Measurements from ENCODE around the gene PSG2. TPM values are rescaled to one million over a fixed set of nuclear protein-coding genes. Genes with fewer than 3 reads are reported as not detected.
"Not testable (repeated sequence)": the region's sequence is repeated elsewhere in the genome, so short reads cannot be mapped to it uniquely, and the experiment has no call there.

The PSG2 gene
- total RNA-seq (ENCODE audit: unreplicated experiment) = not detected
- long read RNA-seq = 0 reads

DNA sequence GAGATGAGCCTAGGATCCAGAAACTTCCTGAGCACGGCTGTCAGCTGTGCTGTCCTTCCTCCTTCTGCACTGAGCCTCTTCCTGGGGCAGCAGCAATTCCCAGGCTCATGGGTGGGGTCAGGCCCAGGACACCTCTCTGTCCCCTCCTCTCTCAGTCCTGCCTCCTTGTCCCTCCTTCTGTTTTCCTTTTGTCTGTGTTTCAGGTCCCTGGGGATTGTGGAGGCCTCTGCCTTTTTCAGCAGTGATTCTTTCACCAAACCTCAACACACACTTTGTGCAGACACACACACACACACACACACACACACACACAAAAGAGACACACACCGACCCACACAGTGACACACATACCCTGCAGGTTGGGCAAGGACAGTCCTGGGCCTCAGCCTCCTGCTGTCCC lies at the start of gene PSG2:
Gene PSG2, minus strand, starts transcription at position 101 of the 400 bp plus-strand sequence. CDS start 132 bp downstream, outside the sequence.
- not testable (repeated sequence) for H3K9me3 Mint-ChIP-seq (ENCODE audit: unreplicated experiment)

DNA sequence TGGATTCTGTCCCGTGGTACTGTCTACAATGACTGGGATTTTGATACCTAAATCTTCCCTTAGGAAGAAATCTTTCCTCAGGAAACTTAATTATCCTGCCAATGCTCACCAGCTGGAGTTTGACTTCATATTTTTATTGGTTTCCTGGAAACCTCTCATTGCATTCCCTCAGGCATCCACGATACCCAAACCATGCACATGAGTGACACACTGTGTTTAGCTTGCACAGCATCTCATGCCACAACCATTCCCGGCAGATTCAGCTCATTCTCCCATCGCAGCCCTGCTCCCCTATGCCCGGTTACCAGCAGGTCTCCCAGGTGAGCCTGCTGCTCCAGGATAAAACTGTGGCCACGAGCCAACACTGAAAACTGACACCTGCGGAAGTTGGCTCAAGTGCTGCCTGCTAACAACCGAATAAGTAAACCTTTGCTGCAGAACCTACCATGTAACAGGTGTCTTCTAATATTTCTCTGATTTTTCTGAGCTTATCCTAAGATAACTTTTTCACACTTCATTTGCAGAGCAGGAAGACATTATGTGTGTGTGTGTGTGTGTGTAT lies 48.9 kb upstream of the PSG2 start:
- H3K27ac Mint-ChIP-seq (ENCODE audit: unreplicated experiment); DNase-seq (ENCODE audit: low spot score); H3K9me3 Mint-ChIP-seq (ENCODE audit: unreplicated experiment); H3K36me3 Mint-ChIP-seq (ENCODE audit: low read depth, unreplicated experiment); H3K4me3 Mint-ChIP-seq (ENCODE audit: unreplicated experiment); H3K27me3 Mint-ChIP-seq (ENCODE audit: unreplicated experiment); H3K4me1 Mint-ChIP-seq (ENCODE audit: unreplicated experiment): not testable (repeated sequence)

More for the DNA sequence above, at the start of gene PSG2:
- not testable (repeated sequence) for H3K36me3 Mint-ChIP-seq (ENCODE audit: low read depth, unreplicated experiment); DNase-seq (ENCODE audit: low spot score); H3K27ac Mint-ChIP-seq (ENCODE audit: unreplicated experiment); H3K4me1 Mint-ChIP-seq (ENCODE audit: unreplicated experiment); H3K4me3 Mint-ChIP-seq (ENCODE audit: unreplicated experiment); H3K27me3 Mint-ChIP-seq (ENCODE audit: unreplicated experiment)

DNA sequence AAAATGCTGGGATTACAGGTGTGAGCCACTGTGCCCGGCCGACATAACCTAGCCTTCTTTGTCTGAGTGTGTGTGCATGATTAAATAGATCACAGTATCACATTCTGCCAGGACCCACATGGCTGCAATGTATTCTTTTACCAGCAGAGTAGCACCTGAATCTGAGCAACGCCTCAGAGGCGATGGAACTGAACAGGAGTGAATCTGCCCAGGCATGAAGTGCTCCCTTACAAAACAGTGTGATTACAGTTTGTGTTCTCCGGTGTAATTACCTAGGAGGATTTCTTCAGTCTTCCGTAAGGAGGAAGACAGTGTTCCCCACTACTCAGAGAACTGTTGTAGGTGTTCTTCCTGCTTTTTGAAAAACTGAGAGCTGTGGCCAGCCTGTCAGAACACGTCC lies 46.7 kb upstream of the PSG2 start:
- H3K9me3 Mint-ChIP-seq (ENCODE audit: unreplicated experiment); H3K36me3 Mint-ChIP-seq (ENCODE audit: low read depth, unreplicated experiment); DNase-seq (ENCODE audit: low spot score); H3K4me3 Mint-ChIP-seq (ENCODE audit: unreplicated experiment); H3K4me1 Mint-ChIP-seq (ENCODE audit: unreplicated experiment); H3K27ac Mint-ChIP-seq (ENCODE audit: unreplicated experiment); H3K27me3 Mint-ChIP-seq (ENCODE audit: unreplicated experiment): not testable (repeated sequence)

DNA sequence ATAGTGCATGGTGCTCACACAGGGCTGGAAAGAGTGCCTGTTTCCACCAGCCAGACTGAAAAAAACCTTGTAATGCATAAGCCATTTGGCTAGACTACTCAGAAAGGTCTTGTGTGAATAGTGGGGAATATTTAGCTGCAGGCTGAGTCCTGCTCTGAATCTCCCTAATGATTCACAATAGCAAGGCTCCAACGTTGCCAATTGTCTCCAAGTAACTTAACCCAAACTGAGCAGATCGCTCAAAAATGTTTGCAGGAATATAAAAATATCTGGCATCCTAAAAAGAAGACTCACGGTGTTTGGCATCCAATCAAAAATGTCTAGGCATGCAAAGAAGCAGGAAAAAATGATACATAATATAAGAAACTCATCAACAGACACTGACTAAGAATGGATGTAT lies 44.8 kb upstream of the PSG2 start:
- not testable (repeated sequence) for H3K4me1 Mint-ChIP-seq (ENCODE audit: unreplicated experiment); H3K27ac Mint-ChIP-seq (ENCODE audit: unreplicated experiment); H3K9me3 Mint-ChIP-seq (ENCODE audit: unreplicated experiment); DNase-seq (ENCODE audit: low spot score); H3K36me3 Mint-ChIP-seq (ENCODE audit: low read depth, unreplicated experiment); H3K4me3 Mint-ChIP-seq (ENCODE audit: unreplicated experiment); H3K27me3 Mint-ChIP-seq (ENCODE audit: unreplicated experiment)

DNA sequence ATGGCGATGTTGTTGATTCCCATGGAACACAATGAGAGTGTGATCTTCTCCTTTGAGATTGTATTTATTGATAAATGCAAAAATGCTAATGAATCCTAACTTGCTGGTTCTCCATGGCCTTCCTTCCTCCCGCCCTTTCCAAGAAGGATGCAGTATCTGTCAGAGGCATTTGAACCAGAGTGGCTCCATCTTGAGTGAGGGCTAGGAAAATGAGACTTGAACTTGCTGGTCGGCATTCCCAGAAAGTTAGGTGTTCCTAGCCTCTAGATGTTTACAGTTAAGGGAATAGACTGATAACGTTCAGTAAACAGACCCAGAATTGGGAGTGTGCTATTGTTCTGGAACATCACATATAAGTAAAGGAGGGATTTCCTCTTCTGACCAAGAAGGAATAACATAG lies 44.2 kb upstream of the PSG2 start:
- H3K27me3 Mint-ChIP-seq (ENCODE audit: unreplicated experiment) = no peaks in the 10 kb centered on the region
- TF ChIP-seq, protein P1, sequence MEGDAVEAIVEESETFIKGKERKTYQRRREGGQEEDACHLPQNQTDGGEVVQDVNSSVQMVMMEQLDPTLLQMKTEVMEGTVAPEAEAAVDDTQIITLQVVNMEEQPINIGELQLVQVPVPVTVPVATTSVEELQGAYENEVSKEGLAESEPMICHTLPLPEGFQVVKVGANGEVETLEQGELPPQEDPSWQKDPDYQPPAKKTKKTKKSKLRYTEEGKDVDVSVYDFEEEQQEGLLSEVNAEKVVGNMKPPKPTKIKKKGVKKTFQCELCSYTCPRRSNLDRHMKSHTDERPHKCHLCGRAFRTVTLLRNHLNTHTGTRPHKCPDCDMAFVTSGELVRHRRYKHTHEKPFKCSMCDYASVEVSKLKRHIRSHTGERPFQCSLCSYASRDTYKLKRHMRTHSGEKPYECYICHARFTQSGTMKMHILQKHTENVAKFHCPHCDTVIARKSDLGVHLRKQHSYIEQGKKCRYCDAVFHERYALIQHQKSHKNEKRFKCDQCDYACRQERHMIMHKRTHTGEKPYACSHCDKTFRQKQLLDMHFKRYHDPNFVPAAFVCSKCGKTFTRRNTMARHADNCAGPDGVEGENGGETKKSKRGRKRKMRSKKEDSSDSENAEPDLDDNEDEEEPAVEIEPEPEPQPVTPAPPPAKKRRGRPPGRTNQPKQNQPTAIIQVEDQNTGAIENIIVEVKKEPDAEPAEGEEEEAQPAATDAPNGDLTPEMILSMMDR (IDR thresholded peaks at IDR 0.05; ENCODE audit: unreplicated experiment) = no peak
- no peak for DNase-seq (ENCODE audit: low spot score)
- H3K4me1 Mint-ChIP-seq (ENCODE audit: unreplicated experiment) = no peaks in the 10 kb centered on the region
- H3K4me3 Mint-ChIP-seq (ENCODE audit: unreplicated experiment) = no peak overlapping the region
- no peaks in the 10 kb centered on the region for H3K36me3 Mint-ChIP-seq (ENCODE audit: low read depth, unreplicated experiment)
- H3K27ac Mint-ChIP-seq (ENCODE audit: unreplicated experiment) = no peak overlapping the region
- no peaks in the 10 kb centered on the region for H3K9me3 Mint-ChIP-seq (ENCODE audit: unreplicated experiment)

DNA sequence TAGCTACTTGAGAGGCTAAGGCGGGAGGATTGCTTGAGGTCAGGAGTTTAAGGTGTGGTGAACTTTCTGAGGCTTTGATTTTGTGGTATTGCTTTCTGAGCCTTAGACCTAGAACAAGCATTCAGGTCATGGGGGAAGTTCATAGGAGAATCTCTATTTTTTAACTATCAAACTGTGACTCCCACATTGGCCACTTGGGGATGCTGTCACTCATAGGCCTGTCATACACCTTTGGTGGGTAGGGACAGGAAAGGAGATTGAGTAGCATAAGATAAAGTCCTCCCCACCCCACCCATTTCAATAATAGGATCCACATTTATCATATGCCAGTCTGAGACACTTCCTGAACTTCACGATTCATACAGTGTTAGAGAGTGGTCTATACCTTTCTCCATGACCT lies 41.9 kb upstream of the PSG2 start:
- no peaks in the 10 kb centered on the region for H3K36me3 Mint-ChIP-seq (ENCODE audit: low read depth, unreplicated experiment)
- H3K9me3 Mint-ChIP-seq (ENCODE audit: unreplicated experiment) = no peaks in the 10 kb centered on the region
- H3K4me3 Mint-ChIP-seq (ENCODE audit: unreplicated experiment) = no peak overlapping the region
- H3K27me3 Mint-ChIP-seq (ENCODE audit: unreplicated experiment) = no peaks in the 10 kb centered on the region
- no peak overlapping the region for H3K27ac Mint-ChIP-seq (ENCODE audit: unreplicated experiment)
- no peaks in the 10 kb centered on the region for H3K4me1 Mint-ChIP-seq (ENCODE audit: unreplicated experiment)
- DNase-seq (ENCODE audit: low spot score) = no peak
- TF ChIP-seq, protein P1 (IDR thresholded peaks at IDR 0.05; ENCODE audit: unreplicated experiment) = no peak

DNA sequence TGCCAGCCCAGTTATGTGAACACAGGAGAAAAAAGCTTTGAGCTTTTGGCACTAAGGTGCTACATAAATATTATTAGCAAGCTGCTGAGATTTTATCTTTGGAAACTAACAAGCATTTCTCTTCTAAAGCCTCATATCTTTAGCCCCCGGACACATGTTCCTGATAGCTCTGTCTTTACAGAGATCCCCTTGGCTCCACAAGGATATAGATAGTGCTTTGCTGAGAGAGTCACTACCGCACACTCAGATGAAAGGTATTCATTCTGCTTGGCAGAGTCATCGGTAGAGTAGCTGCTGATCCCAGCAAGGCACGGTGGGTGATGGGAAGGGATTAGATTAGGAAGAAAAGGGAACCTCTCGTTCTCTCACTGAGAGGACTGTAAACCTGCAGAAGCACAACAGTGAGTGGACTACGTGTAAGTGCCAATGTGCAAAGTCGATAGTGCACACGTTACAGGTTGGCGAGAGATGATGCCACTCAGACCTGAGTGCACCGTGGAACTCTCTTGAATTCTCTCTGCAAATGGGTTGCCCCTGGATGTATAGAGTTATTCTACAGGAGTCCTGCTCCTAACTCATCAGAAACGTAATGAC lies 38.0 kb upstream of the PSG2 start:
- DNase-seq (ENCODE audit: low spot score); H3K27ac Mint-ChIP-seq (ENCODE audit: unreplicated experiment): not testable (repeated sequence)

DNA sequence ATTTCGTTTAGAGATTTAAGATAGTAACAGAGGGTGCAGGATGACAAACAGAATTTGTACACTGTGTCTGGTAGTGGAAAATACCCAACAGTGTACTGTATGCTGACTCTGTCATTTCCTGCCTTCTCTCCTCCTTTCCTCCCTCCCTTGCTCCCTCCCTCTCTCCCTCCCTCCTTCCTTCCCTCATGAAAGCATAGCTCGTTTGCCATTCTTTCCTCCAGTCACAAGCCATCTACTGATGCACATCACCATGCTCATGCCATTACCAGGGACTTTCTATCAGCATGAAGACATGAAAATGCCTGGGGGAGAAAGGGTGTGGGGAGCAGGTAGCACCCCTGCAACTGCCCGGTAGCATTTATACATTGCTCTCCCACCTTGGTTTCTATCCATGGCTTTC lies 37.0 kb upstream of the PSG2 start:
- H3K36me3 Mint-ChIP-seq (ENCODE audit: low read depth, unreplicated experiment); H3K4me3 Mint-ChIP-seq (ENCODE audit: unreplicated experiment); H3K9me3 Mint-ChIP-seq (ENCODE audit: unreplicated experiment); DNase-seq (ENCODE audit: low spot score); H3K27ac Mint-ChIP-seq (ENCODE audit: unreplicated experiment); H3K4me1 Mint-ChIP-seq (ENCODE audit: unreplicated experiment); H3K27me3 Mint-ChIP-seq (ENCODE audit: unreplicated experiment): not testable (repeated sequence)

More for the DNA sequence above, 38.0 kb upstream of the PSG2 start:
- H3K4me3 Mint-ChIP-seq (ENCODE audit: unreplicated experiment); H3K36me3 Mint-ChIP-seq (ENCODE audit: low read depth, unreplicated experiment); H3K4me1 Mint-ChIP-seq (ENCODE audit: unreplicated experiment); H3K27me3 Mint-ChIP-seq (ENCODE audit: unreplicated experiment); H3K9me3 Mint-ChIP-seq (ENCODE audit: unreplicated experiment): not testable (repeated sequence)

DNA sequence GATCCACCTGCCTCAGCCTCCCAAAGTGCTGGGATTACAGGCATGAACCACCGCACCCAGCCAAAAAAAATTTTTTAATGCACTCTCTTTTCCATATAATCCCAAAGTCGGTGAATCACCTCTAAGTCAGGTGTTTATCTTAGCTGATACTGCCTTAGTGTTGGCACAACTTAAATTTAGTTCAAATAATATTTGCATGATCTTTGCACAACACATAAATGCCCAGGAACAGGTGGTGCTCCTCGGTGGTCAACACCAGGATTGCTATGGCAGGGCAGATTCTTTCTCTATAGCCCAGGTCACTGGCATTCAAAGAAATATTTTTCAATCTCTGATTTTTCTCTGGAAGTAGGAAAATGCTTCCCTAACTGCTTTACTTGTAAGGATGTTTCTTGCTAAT lies 33.9 kb upstream of the PSG2 start:
- H3K4me3 Mint-ChIP-seq (ENCODE audit: unreplicated experiment); DNase-seq (ENCODE audit: low spot score); H3K27ac Mint-ChIP-seq (ENCODE audit: unreplicated experiment); H3K4me1 Mint-ChIP-seq (ENCODE audit: unreplicated experiment); H3K36me3 Mint-ChIP-seq (ENCODE audit: low read depth, unreplicated experiment); H3K27me3 Mint-ChIP-seq (ENCODE audit: unreplicated experiment): not testable (repeated sequence)
- peaks cover 14% of the 10 kb centered on the region for H3K9me3 Mint-ChIP-seq (ENCODE audit: unreplicated experiment)

DNA sequence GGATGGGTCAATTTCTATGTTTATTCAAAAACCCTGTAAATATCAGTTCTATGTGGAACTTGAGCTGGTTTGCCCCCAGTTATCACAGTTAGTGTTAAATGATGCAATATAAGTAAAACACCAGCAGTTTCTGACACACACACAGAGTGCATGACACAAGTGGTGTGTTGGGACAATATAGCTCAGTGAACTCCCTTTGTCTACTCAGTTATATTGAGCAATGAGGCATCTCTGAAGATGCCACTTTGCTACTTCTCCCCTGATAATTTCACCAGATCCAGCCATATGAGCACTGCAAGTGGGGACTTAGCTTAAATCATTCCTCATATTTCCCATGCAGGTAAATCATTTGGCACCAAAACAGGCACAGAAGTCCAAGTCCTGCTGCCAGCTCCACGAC lies 33.0 kb upstream of the PSG2 start:
- not testable (repeated sequence) for DNase-seq (ENCODE audit: low spot score); H3K27me3 Mint-ChIP-seq (ENCODE audit: unreplicated experiment); H3K36me3 Mint-ChIP-seq (ENCODE audit: low read depth, unreplicated experiment); H3K4me1 Mint-ChIP-seq (ENCODE audit: unreplicated experiment); H3K4me3 Mint-ChIP-seq (ENCODE audit: unreplicated experiment); H3K27ac Mint-ChIP-seq (ENCODE audit: unreplicated experiment)
- peaks cover 14% of the 10 kb centered on the region for H3K9me3 Mint-ChIP-seq (ENCODE audit: unreplicated experiment)

All from endothelial cell (in vitro differentiated cells).